GM18858 (cell line): ENCODE results near the gene ERAL1.
A peak's percentile ranks its signal among the peaks of the same experiment; 100 is the strongest.
"Not testable (repeated sequence)": the region's sequence is repeated elsewhere in the genome, so short reads cannot be mapped to it uniquely, and the experiment has no call there.

Source experiments
- ATAC-seq: cut with Tn5 transposase; IDR thresholded peaks from one replicate; pipeline ENCODE4 v1.9.1; 2021; ENCODE audit not compliant: unreplicated experiment

The ERAL1 gene

GRCh38 chr17:28854457-28855335, at the start of gene ERAL1:
Gene ERAL1, plus strand, starts transcription at chr17:28855016. Its CDS starts 19 bp downstream, at chr17:28855035.
- ATAC-seq, result peak; percentile 86

GRCh38 chr17:28807925-28808634, 46.7 kb upstream of the ERAL1 start:
- no peak for ATAC-seq

GRCh38 chr17:28810437-28810836, 44.4 kb upstream of the ERAL1 start:
- no peak for ATAC-seq

GRCh38 chr17:28811651-28812090, 43.1 kb upstream of the ERAL1 start:
- no peak for ATAC-seq

GRCh38 chr17:28812091-28812747, 42.6 kb upstream of the ERAL1 start:
- ATAC-seq, result peak; percentile 92

- ATAC-seq, result no peak
Measured at GRCh38 chr17:28812748-28813377, 42.0 kb upstream of the ERAL1 start.

GRCh38 chr17:28816540-28816939, 38.3 kb upstream of the ERAL1 start:
- no peak for ATAC-seq

GRCh38 chr17:28818819-28819221, 36.0 kb upstream of the ERAL1 start:
- ATAC-seq, result no peak

GRCh38 chr17:28819582-28819981, 35.2 kb upstream of the ERAL1 start:
- ATAC-seq, result no peak

- no peak for ATAC-seq
Measured at GRCh38 chr17:28827672-28828071, 27.1 kb upstream of the ERAL1 start.

- no peak for ATAC-seq
Measured at GRCh38 chr17:28828294-28829040, 26.3 kb upstream of the ERAL1 start.

- no peak for ATAC-seq
Measured at GRCh38 chr17:28834420-28834819, 20.4 kb upstream of the ERAL1 start.

GRCh38 chr17:28836541-28836940, 18.3 kb upstream of the ERAL1 start:
- ATAC-seq, result not testable (repeated sequence)

GRCh38 chr17:28839221-28839620, 15.6 kb upstream of the ERAL1 start:
- ATAC-seq, result no peak

GRCh38 chr17:28841901-28842281, 12.9 kb upstream of the ERAL1 start:
- ATAC-seq, result no peak

- ATAC-seq, result peak; percentile 47
Measured at GRCh38 chr17:28842282-28843012, 12.4 kb upstream of the ERAL1 start, which contains the start of gene FAM222B. Gene FAM222B, minus strand, starts transcription at chr17:28842790. Its CDS starts 76,123 bp downstream, at chr17:28766667.

- ATAC-seq, result no peak
Measured at GRCh38 chr17:28843816-28844148, 11.0 kb upstream of the ERAL1 start.

- no peak for ATAC-seq
Measured at GRCh38 chr17:28846231-28846630, 8.6 kb upstream of the ERAL1 start.

- ATAC-seq, result not testable (repeated sequence)
Measured at GRCh38 chr17:28846699-28847098, 8.1 kb upstream of the ERAL1 start.

- not testable (repeated sequence) for ATAC-seq
Measured at GRCh38 chr17:28848667-28849066, 6.1 kb upstream of the ERAL1 start.
